ENCODE data around the gene SLC1A6.

DNA sequence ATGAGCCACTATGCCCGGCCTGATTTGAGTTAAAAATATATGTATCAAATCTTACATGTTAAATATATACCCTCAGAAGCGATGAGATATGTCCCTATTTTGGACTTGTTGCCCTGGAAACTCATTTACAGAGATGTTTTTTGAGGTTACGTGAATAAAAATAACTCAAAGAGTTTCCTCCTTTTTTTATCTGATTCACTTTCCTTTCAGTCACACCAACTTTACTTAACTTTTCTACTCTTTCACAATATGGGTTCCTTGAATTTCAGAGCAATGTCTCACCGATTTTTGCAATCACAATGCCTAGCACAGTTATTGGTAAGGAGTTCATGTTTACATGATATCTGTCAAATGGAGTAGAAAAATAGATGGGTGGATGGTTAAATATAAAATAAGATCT is 36.1 kb downstream of the SLC1A6 start:
- no peak for TF ChIP-seq TEAD4 (IDR thresholded peaks at IDR 0.05)
- TF ChIP-seq, protein P1, sequence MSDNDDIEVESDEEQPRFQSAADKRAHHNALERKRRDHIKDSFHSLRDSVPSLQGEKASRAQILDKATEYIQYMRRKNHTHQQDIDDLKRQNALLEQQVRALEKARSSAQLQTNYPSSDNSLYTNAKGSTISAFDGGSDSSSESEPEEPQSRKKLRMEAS (IDR thresholded peaks at IDR 0.05): no peak
- no peak for TF ChIP-seq CREB1 (IDR thresholded peaks at IDR 0.05; ENCODE audit: low read depth)
- TF ChIP-seq, protein P2, sequence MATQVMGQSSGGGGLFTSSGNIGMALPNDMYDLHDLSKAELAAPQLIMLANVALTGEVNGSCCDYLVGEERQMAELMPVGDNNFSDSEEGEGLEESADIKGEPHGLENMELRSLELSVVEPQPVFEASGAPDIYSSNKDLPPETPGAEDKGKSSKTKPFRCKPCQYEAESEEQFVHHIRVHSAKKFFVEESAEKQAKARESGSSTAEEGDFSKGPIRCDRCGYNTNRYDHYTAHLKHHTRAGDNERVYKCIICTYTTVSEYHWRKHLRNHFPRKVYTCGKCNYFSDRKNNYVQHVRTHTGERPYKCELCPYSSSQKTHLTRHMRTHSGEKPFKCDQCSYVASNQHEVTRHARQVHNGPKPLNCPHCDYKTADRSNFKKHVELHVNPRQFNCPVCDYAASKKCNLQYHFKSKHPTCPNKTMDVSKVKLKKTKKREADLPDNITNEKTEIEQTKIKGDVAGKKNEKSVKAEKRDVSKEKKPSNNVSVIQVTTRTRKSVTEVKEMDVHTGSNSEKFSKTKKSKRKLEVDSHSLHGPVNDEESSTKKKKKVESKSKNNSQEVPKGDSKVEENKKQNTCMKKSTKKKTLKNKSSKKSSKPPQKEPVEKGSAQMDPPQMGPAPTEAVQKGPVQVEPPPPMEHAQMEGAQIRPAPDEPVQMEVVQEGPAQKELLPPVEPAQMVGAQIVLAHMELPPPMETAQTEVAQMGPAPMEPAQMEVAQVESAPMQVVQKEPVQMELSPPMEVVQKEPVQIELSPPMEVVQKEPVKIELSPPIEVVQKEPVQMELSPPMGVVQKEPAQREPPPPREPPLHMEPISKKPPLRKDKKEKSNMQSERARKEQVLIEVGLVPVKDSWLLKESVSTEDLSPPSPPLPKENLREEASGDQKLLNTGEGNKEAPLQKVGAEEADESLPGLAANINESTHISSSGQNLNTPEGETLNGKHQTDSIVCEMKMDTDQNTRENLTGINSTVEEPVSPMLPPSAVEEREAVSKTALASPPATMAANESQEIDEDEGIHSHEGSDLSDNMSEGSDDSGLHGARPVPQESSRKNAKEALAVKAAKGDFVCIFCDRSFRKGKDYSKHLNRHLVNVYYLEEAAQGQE (IDR thresholded peaks at IDR 0.05; ENCODE audit: low read depth): no peak
